ENCODE measurements around the gene CERS6. TPM values are rescaled to one million over a fixed set of nuclear protein-coding genes. Genes with fewer than 3 reads are reported as not detected.

CERS6 gene
- total RNA-seq, 1 donor from 2014 or later, result 30.9 TPM

- TF ChIP-seq CTCF (IDR thresholded peaks at IDR 0.05), result no peak
- Mint-ChIP-seq H3K4me1 (ENCODE audit: unreplicated experiment) (peaks cover 10% of the 10 kb centered on the region), H3K4me3 (ENCODE audit: unreplicated experiment) (no peak overlapping the region), H3K9me3 (ENCODE audit: unreplicated experiment) (peaks cover 8% of the 10 kb centered on the region), H3K27me3 (ENCODE audit: unreplicated experiment) (no peaks in the 10 kb centered on the region), H3K36me3 (ENCODE audit: unreplicated experiment) (peaks cover 2% of the 10 kb centered on the region), H3K27ac (ENCODE audit: unreplicated experiment) (no peak overlapping the region)
- DNase-seq (ENCODE audit: extremely low spot score, unreplicated experiment), result no peak
Observed at GRCh38 chr2:168504323-168504722, 48.3 kb downstream of the CERS6 start.

- no peak for TF ChIP-seq CTCF (IDR thresholded peaks at IDR 0.05)
- Mint-ChIP-seq H3K27ac (ENCODE audit: unreplicated experiment) (no peak overlapping the region), H3K4me3 (ENCODE audit: unreplicated experiment) (no peak overlapping the region), H3K27me3 (ENCODE audit: unreplicated experiment) (no peaks in the 10 kb centered on the region), H3K4me1 (ENCODE audit: unreplicated experiment) (peaks cover 14% of the 10 kb centered on the region), H3K9me3 (ENCODE audit: unreplicated experiment) (no peaks in the 10 kb centered on the region), H3K36me3 (ENCODE audit: unreplicated experiment) (no peaks in the 10 kb centered on the region)
- DNase-seq (ENCODE audit: extremely low spot score, unreplicated experiment), result no peak
Observed at GRCh38 chr2:168510125-168510756, 54.2 kb downstream of the CERS6 start.

GRCh38 chr2:168514692-168515091 is 58.6 kb downstream of the CERS6 start:
- no peaks in the 10 kb centered on the region for H3K9me3 Mint-ChIP-seq (ENCODE audit: unreplicated experiment)
- TF ChIP-seq CTCF (IDR thresholded peaks at IDR 0.05), result no peak
- H3K36me3 Mint-ChIP-seq (ENCODE audit: unreplicated experiment), result no peaks in the 10 kb centered on the region
- peaks cover 47% of the 10 kb centered on the region for H3K4me1 Mint-ChIP-seq (ENCODE audit: unreplicated experiment)
- no peak for DNase-seq (ENCODE audit: extremely low spot score, unreplicated experiment)
- no peak overlapping the region for H3K27ac Mint-ChIP-seq (ENCODE audit: unreplicated experiment)
- no peak overlapping the region for H3K4me3 Mint-ChIP-seq (ENCODE audit: unreplicated experiment)
- H3K27me3 Mint-ChIP-seq (ENCODE audit: unreplicated experiment), result no peaks in the 10 kb centered on the region

GRCh38 chr2:168515502-168515901 is 59.4 kb downstream of the CERS6 start:
- peaks cover 53% of the 10 kb centered on the region for H3K4me1 Mint-ChIP-seq (ENCODE audit: unreplicated experiment)
- H3K27me3 Mint-ChIP-seq (ENCODE audit: unreplicated experiment), result no peaks in the 10 kb centered on the region
- no peaks in the 10 kb centered on the region for H3K9me3 Mint-ChIP-seq (ENCODE audit: unreplicated experiment)
- TF ChIP-seq CTCF (IDR thresholded peaks at IDR 0.05), result no peak
- DNase-seq (ENCODE audit: extremely low spot score, unreplicated experiment), result no peak
- H3K27ac Mint-ChIP-seq (ENCODE audit: unreplicated experiment), result peak overlapping the region; percentile 65
- no peak overlapping the region for H3K4me3 Mint-ChIP-seq (ENCODE audit: unreplicated experiment)
- H3K36me3 Mint-ChIP-seq (ENCODE audit: unreplicated experiment), result no peaks in the 10 kb centered on the region

DNA sequence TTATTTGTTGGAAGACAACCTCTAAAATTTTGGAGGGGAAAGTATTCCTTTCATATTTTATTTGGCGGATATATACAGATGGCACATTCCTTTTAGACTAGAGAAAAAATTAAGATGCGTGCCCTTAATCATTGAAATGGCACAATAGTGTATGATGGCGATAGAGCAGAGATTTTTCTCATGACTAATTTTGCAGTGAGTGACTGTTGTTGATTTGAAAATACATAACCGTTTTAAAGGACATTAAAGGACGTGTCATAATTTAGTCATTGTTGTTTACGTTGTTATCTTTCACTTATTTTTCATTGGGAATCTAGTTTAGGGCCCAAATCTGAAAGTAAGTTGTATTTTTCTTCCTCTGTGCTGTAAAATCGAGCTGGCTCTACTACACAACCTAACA is 61.7 kb downstream of the CERS6 start:
- TF ChIP-seq CTCF (IDR thresholded peaks at IDR 0.05), result no peak
- H3K27me3 Mint-ChIP-seq (ENCODE audit: unreplicated experiment), result no peaks in the 10 kb centered on the region
- H3K9me3 Mint-ChIP-seq (ENCODE audit: unreplicated experiment), result no peaks in the 10 kb centered on the region
- peak overlapping the region; percentile 75 for H3K27ac Mint-ChIP-seq (ENCODE audit: unreplicated experiment)
- peaks cover 73% of the 10 kb centered on the region for H3K4me1 Mint-ChIP-seq (ENCODE audit: unreplicated experiment)
- no peak overlapping the region for H3K4me3 Mint-ChIP-seq (ENCODE audit: unreplicated experiment)
- H3K36me3 Mint-ChIP-seq (ENCODE audit: unreplicated experiment), result no peaks in the 10 kb centered on the region
- DNase-seq (ENCODE audit: extremely low spot score, unreplicated experiment), result no peak
